Keratinocyte (primary cell): ENCODE data around the gene PEPD.

Source experiments
- CTCF ChIP-seq, 3 experiments: IDR thresholded peaks in 1 of 3; conservative IDR thresholded peaks in 1 of 3; optimal IDR thresholded peaks in 1 of 3; 2 replicates in 2 of 3; 3 replicates in 1 of 3; pipeline versions ENCODE3 to v1.5.1; 2011; ENCODE audit warnings: low read length in 3 of 3, mild to moderate bottlenecking in 3 of 3, moderate library complexity in 2 of 3, control low read depth in 1 of 3, inconsistent platforms in 1 of 3; ENCODE audit not compliant: insufficient read depth in 2 of 3; ENCODE audit errors: extremely low read depth in 1 of 3
- EZH2 ChIP-seq: IDR thresholded peaks from one replicate; pipeline ENCODE4 v1.6.1; 2012; ENCODE audit warnings: inconsistent platforms, mild to moderate bottlenecking, low read length, moderate library complexity

GRCh38 chr19:33393286-33394005, 128.1 kb downstream of the PEPD start:
- no peak for TF ChIP-seq CTCF (optimal IDR thresholded peaks at IDR 0.05 in 1 of 3, IDR thresholded peaks at IDR 0.05 in 1 of 3, conservative IDR thresholded peaks at IDR 0.05 in 1 of 3; ENCODE audit: extremely low read depth in 1 of 3, insufficient read depth in 2 of 3, low read length in 3 of 3)
- no peak for TF ChIP-seq EZH2
